RWPE1 (cell line): ENCODE measurements around the gene LY6G5B.

Experiments used
- CTCF ChIA-PET: fragments of 350-600 bp; sonication (Branson Sonifier 250); formaldehyde crosslinking; extraction: SDS; loops from one replicate; lab custom pipeline; 2021; lab: Yijun Ruan, JAX
- POLR2A ChIA-PET: fragments of 400-600 bp; formaldehyde crosslinking; extraction: SDS; loops from one replicate; lab custom pipeline; 2020; ENCODE audit warnings: antibody characterized with exemption; ENCODE audit not compliant: low non-redundant PET; lab: Yijun Ruan, JAX
- DNase-seq: peaks from one replicate; pipeline ENCODE4 v3.0.0; 2012; ENCODE audit warnings: low spot score
- H3K27ac ChIP-seq: fragments of 450-650 bp; 2 replicates; pipeline ENCODE4 v1.5.1; 2017
- TF ChIP-seq, protein P1 (sequence below): fragments of 450-650 bp; conservative IDR thresholded peaks from 2 replicates; pipeline ENCODE4 v1.5.1; 2017; ENCODE audit warnings: low read depth, mild to moderate bottlenecking

Gene LY6G5B, protein sequence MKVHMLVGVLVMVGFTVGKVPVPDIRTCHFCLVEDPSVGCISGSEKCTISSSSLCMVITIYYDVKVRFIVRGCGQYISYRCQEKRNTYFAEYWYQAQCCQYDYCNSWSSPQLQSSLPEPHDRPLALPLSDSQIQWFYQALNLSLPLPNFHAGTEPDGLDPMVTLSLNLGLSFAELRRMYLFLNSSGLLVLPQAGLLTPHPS

DNA sequence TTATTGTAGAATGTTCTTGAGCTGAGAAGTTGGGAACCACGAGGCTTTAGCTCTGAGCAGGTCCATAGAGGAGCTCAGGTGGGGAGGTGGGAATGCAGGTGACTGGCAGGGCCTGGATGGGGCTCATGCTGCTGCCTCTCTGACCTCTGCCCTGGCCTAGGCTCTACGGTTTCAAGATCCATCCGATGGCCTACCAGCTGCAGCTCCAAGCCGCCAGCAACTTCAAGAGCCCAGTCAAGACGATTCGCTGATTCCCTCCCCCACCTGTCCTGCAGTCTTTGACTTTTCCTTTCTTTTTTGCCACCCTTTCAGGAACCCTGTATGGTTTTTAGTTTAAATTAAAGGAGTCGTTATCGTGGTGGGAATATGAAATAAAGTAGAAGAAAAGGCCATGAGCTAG is at the start of gene LY6G5B:
Gene LY6G5B, plus strand, starts transcription at position 301 of the 400 bp plus-strand sequence. CDS start 975 bp downstream, outside the sequence.
- TF ChIP-seq, protein P1, sequence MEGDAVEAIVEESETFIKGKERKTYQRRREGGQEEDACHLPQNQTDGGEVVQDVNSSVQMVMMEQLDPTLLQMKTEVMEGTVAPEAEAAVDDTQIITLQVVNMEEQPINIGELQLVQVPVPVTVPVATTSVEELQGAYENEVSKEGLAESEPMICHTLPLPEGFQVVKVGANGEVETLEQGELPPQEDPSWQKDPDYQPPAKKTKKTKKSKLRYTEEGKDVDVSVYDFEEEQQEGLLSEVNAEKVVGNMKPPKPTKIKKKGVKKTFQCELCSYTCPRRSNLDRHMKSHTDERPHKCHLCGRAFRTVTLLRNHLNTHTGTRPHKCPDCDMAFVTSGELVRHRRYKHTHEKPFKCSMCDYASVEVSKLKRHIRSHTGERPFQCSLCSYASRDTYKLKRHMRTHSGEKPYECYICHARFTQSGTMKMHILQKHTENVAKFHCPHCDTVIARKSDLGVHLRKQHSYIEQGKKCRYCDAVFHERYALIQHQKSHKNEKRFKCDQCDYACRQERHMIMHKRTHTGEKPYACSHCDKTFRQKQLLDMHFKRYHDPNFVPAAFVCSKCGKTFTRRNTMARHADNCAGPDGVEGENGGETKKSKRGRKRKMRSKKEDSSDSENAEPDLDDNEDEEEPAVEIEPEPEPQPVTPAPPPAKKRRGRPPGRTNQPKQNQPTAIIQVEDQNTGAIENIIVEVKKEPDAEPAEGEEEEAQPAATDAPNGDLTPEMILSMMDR: no peak
- CTCF ChIA-PET: no interaction called here
- POLR2A ChIA-PET: interaction anchor here (0.7 kb wide), 1 partner anchor 25 kb away, joined by 3 read pairs; no protein-coding TSS in a partner anchor

DNA sequence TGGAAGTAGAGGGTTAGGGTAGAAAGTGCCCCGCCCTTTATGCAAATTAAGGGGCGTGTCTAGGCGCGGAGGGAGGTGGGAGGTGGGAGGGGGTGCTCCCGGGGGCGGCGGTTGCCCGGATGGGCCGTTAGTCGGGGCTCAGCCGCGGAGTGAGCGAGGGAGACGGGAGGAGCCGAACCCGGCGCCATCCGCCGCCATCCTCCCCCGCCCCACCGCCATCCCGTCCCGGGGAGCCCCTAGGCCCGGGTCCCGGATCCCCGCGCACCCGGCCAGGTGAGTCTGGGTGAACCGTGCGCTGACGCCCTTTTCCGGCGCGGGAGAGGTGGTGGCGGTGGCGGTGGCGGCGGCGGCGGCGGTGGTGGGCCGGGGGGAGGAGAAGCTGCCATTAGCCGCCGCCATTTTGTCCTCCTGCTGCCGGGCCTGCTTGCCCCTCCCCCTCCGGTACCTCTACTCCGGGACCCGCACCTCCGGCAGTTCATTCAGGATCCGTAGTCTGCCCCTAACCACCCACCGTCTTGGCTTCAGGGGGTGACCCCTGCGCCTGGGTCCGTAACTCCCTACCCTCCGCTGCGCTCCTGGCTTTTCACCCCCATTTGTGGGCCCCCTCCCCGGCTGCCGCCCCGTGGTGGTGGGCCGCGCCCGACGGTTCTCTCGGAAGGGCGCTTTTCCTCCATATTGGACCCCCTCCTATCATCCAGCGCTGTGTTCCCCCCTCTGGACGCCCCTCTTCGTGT is 49.0 kb upstream of the LY6G5B start, which contains the start of gene PRRC2A:
Gene PRRC2A, plus strand, starts transcription at position 130 of the 734 bp plus-strand sequence. CDS start 2,075 bp downstream, outside the sequence.
- TF ChIP-seq, protein P1: no peak
- ChIA-PET CTCF (interaction anchor here (0.9 kb wide), 1 partner anchor 22 kb away, joined by 3 read pairs; no protein-coding TSS in a partner anchor), POLR2A (no interaction called here)
- peak; percentile 73 for DNase-seq
- H3K27ac ChIP-seq: peak within 1 kb of the TSS; percentile 99

More for the DNA sequence above, at the start of gene LY6G5B:
- no peak for DNase-seq
- 0 out of 2 replicates have a peak within 1 kb of the TSS, but pooled peaks have one; percentile 4 for H3K27ac ChIP-seq

DNA sequence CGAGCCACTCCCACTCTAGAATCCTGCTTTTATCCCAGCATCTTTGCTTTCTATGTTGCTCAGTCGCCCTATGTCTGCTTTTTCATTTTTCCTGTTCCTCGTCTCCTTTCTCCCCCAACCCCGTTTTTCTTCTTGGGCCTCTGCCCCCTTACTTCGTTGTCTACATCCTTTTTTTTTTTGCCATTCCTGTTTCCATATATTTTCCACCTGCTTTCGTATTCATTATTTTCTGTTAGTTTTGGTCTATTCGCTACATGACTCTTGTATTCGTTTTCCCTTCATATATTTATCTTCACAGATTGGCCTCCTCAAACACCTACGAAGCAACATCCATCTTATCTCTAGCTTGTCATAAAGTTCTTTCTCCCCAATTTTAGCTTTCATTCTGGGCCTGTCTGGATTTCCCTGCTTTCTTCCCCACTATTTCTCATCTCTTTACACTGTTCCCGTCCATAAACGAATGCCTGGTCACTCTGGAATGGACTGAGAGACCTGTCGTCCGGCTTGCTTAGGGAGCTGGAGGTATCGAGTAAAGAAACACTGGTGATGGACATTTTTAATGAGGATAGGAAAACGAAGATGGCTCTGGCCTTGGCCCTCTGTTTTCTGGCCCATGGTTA is 48.3 kb upstream of the LY6G5B start:
- peak overlapping the region; percentile 99 for H3K27ac ChIP-seq
- CTCF ChIA-PET: no interaction called here

DNA sequence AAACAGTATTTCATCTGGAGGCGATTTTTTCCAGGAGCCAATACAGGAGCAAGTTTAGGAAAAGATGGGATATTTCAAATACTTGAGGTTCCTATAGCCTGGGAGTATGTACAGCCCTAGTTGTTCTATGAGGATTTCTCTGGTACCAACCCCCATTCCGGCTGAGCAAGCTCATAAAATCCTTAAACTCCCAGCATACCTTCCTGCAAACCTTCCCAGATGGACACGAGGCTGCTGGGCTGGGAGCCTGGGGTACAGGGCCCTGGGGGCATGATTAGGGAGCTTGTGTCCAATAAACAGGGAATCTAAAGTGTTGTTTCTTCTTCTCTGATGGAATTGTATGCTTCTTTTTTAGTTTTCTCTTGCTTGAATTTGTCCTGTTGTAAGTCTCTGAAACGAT is 47.8 kb upstream of the LY6G5B start:
- TF ChIP-seq, protein P1: no peak
- ChIA-PET CTCF (no interaction called here), POLR2A (interaction anchor here (1.1 kb wide), 1 partner anchor 29 kb away, joined by 3 read pairs; no protein-coding TSS in a partner anchor)
- H3K27ac ChIP-seq: peak overlapping the region; percentile 56
- peak; percentile 23 for DNase-seq

More for the DNA sequence above, 48.3 kb upstream of the LY6G5B start:
- TF ChIP-seq, protein P1: no peak
- POLR2A ChIA-PET: no interaction called here
- DNase-seq: no peak

DNA sequence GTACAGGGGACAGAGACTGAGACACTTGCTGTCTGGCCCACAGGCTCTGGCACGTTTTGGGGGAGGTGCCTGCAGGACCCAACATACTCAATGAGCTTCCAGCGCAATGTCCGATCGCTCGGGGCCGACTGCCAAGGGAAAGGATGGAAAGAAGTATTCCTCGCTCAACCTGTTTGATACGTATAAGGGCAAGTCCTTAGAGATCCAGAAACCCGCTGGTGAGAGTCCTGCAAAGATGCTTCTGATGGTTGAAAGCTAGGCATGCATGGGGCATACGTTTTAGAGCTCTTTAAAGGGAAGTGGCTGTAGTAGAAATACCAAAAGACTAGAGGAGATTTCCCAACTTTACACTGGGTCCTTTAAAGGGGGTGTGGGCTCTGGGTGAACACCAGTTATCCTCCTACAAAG is 47.1 kb upstream of the LY6G5B start:
- ChIA-PET POLR2A (interaction anchor here (1.1 to 1.4 kb wide), 2 partner anchors 29 to 30 kb away, joined by 3 to 4 read pairs; partner anchors contain the start of gene BAG6), CTCF (interaction anchor here (0.6 to 0.8 kb wide), 2 partner anchors 42 to 1309 kb away, joined by 3 to 4 read pairs; no protein-coding TSS in a partner anchor)
- TF ChIP-seq, protein P1: no peak
- H3K27ac ChIP-seq: peak overlapping the region; percentile 56
- DNase-seq: peak; percentile 34

DNA sequence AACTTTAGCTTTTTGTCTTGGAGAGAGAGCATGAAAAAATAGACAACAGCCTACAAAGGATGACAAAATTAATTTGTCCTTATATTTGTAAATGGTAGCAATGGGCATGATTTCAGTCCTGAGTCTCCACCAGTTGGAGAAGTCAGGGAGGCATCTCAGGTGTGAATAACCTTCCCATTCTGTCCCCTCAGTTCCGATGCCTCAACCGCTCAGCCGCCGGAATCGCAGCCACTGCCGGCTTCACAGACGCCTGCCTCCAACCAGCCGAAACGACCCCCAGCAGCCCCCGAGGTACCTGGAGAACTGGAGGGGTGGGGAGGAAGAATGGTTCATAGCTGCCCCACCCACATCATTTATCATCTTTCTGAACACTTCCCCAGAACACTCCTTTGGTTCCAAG is 45.7 kb upstream of the LY6G5B start:
- CTCF ChIA-PET: interaction anchor here (1.0 kb wide), 1 partner anchor 15 kb away, joined by 3 read pairs; no protein-coding TSS in a partner anchor
- POLR2A ChIA-PET: interaction anchor here (1.4 kb wide), 1 partner anchor 29 kb away, joined by 4 read pairs; the partner anchor contains the start of gene BAG6
- TF ChIP-seq, protein P1: no peak

More for the DNA sequence above, 45.7 kb upstream of the LY6G5B start:
- no peak for DNase-seq
- no peak overlapping the region for H3K27ac ChIP-seq
